NT2/D1 (cell line): ENCODE data around the gene LRRC42.
A peak's percentile ranks its signal among the peaks of the same experiment; 100 is the strongest.

Source experiments
- DNase-seq: peaks from one replicate; pipeline ENCODE4 v3.0.0-alpha.2; 2011; ENCODE audit warnings: low read depth, low spot score
- H3K27me3 ChIP-seq: 2 replicates; pipeline ENCODE4 v1.6.0; 2011; ENCODE audit warnings: mild to moderate bottlenecking; ENCODE audit not compliant: insufficient read length, insufficient read depth
- H3K36me3 ChIP-seq: 2 replicates; pipeline ENCODE4 v1.6.1; 2011; ENCODE audit warnings: mild to moderate bottlenecking, low read length, mixed read lengths; ENCODE audit not compliant: insufficient read depth, insufficient read length
- H3K4me1 ChIP-seq: 2 replicates; pipeline ENCODE4 v1.5.1; 2011; ENCODE audit not compliant: insufficient read depth, insufficient read length
- H3K4me3 ChIP-seq: 2 replicates; pipeline ENCODE4 v1.5.1; 2011; ENCODE audit warnings: low read depth; ENCODE audit not compliant: insufficient read length
- H3K9ac ChIP-seq: 2 replicates; pipeline ENCODE4 v1.6.0; 2011; ENCODE audit warnings: low read depth; ENCODE audit not compliant: insufficient read length
- H3K9me3 ChIP-seq: 2 replicates; pipeline ENCODE4 v1.5.1; 2011; ENCODE audit warnings: mild to moderate bottlenecking, low read length; ENCODE audit not compliant: insufficient read depth
- SUZ12 ChIP-seq: IDR thresholded peaks from 2 replicates; pipeline ENCODE4 v1.6.1; 2011; ENCODE audit not compliant: insufficient read length, insufficient read depth; ENCODE audit errors: extremely low read depth
- YY1 ChIP-seq: IDR thresholded peaks from 2 replicates; pipeline ENCODE4 v1.6.1; 2011; ENCODE audit not compliant: insufficient read length, insufficient read depth
- ZNF274 ChIP-seq: IDR thresholded peaks from 2 replicates; pipeline ENCODE4 v1.6.1; 2011; ENCODE audit warnings: mild to moderate bottlenecking, low read depth, low read length

LRRC42 gene

DNA sequence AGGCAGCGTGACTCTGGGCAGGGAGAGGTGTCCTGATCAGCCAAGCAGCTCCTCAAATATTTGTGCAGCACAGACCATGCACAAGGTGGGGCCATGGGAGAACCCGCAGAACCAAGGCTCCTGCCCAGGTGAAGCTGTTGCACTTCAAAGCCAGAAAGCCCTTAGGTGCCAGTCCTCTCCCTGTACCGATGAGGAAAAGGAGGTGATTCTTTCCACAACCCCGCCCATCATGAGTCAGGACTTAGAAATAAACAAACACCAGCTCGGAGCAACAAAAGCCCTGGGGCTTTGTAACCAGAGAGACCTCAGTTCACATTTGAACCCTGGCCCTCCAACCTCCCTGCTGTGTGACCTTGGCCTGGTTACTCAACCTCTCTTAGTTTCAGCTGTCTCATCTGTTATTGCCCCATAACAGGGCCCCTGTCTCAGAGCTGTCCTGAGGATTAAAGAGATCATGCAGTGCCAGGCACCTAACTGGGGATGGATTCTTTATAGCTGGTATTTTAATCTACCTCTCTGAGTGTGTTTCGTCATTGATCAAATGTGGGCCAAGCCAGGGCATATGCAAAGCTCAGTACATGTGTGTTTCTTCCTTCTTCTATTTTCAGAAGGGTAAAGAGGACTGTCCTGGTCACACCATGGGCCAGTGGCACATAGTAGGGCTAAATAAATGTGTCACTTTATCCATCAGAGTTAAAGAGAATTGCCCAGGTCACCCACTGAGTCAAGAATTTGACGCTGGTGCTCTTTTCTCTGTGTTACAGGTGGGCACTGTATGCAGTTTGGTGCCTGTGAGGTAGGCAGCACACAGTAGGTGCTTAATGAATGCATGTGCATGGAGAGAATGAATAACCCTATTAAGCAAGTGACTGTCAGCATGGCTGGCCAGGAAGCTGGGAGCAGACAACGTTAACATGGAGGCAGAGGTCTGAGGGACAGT lies 70.5 kb downstream of the LRRC42 start:
- Histone ChIP-seq H3K36me3 (no peaks in the 10 kb centered on the region), H3K9ac (peak overlapping the region; percentile 15), H3K4me1 (peaks cover 22% of the 10 kb centered on the region), H3K27me3 (peaks cover 8% of the 10 kb centered on the region), H3K4me3 (no peak overlapping the region), H3K9me3 (no peaks in the 10 kb centered on the region)
- no peak for TF ChIP-seq ZNF274
- TF ChIP-seq YY1, result no peak
- no peak for TF ChIP-seq SUZ12
- peak; percentile 58 for DNase-seq
